Suprapubic skin (tissue), 4 donors: ENCODE measurements around the gene SPR. TPM values are rescaled to one million over a fixed set of nuclear protein-coding genes. Genes with fewer than 3 reads are reported as not detected.
A peak's percentile ranks its signal among the peaks of the same experiment; 100 is the strongest.

ENCODE experiments used
- DNase-seq, 2 donors: peaks; one replicate each; pipeline ENCODE4 v3.0.0-alpha.2; 2019; ENCODE audit warnings: low spot score in 2 of 2
- H3K27ac ChIP-seq: fragments of 200-600 bp; sonication (generic); one replicate; pipeline ENCODE4 v1.5.1; 2019
- H3K27me3 ChIP-seq: fragments of 200-600 bp; sonication (generic); one replicate; pipeline ENCODE4 v1.5.1; 2019
- H3K36me3 ChIP-seq: fragments of 200-600 bp; sonication (generic); one replicate; pipeline ENCODE4 v1.5.1; 2019
- H3K4me1 ChIP-seq: fragments of 200-600 bp; sonication (generic); one replicate; pipeline ENCODE4 v1.5.1; 2019
- H3K4me3 ChIP-seq: fragments of 200-600 bp; sonication (generic); one replicate; pipeline ENCODE4 v1.5.1; 2019; ENCODE audit warnings: mild to moderate bottlenecking
- H3K9me3 ChIP-seq: fragments of 200-600 bp; sonication (generic); one replicate; pipeline ENCODE4 v1.5.1; 2019
- CTCF ChIP-seq, 2 donors: fragments of 200-600 bp in 1 of 2; fragments of 450-650 bp in 1 of 2; sonication (generic) in 1 of 2; IDR thresholded peaks; one replicate each; pipeline ENCODE4 v1.5.1; 2016 to 2019; ENCODE audit warnings: antibody characterized with exemption in 2 of 2, mild to moderate bottlenecking in 1 of 2, moderate library complexity in 1 of 2
- EP300 ChIP-seq: sonication (generic); formaldehyde crosslinking; IDR thresholded peaks from one replicate; pipeline ENCODE4 v1.6.1; 2017; ENCODE audit warnings: antibody characterized with exemption
- POLR2A ChIP-seq, 2 donors: fragments of 450-650 bp; IDR thresholded peaks; one replicate each; pipeline ENCODE4 v1.6.1; 2017; ENCODE audit warnings: antibody characterized with exemption in 2 of 2, mild to moderate bottlenecking in 2 of 2, moderate library complexity in 2 of 2
- POLR2AphosphoS5 ChIP-seq, 3 donors: sonication (generic); formaldehyde crosslinking; IDR thresholded peaks; one replicate each; pipeline ENCODE4 v1.6.1; 2017; ENCODE audit warnings: antibody characterized with exemption in 3 of 3
- WGBS: methylation state at CpG from one replicate; pipeline ENCODE4 v1.1.5; 2018; 5-methylcytosine and 5-hydroxymethylcytosine counted together
- total RNA-seq, 4 donors: library from RNA; depleted of rRNA; stranded (reverse); fragments of >200 nt; gene quantifications; one replicate each; pipeline ENCODE4 v1.1.0, GENCODE V29; 2016

The SPR gene
- total RNA-seq, 4 donors from 2014 or later: 11.9 to 14.2 (median 14.1) TPM

GRCh38 chr2:72914589-72915319 is 27.5 kb downstream of the SPR start:
- Histone ChIP-seq H3K36me3 (no peaks in the 10 kb centered on the region), H3K4me3 (no peak overlapping the region), H3K9me3 (no peaks in the 10 kb centered on the region), H3K27me3 (peaks cover 100% of the 10 kb centered on the region), H3K27ac (no peak overlapping the region), H3K4me1 (peaks cover 46% of the 10 kb centered on the region)
- 8% methylated on average over 17 of the region's 17 CpGs for WGBS
- TF ChIP-seq POLR2AphosphoS5 (IDR thresholded peaks at IDR 0.05) (no peak), CTCF (IDR thresholded peaks at IDR 0.05) (no peak), POLR2A (IDR thresholded peaks at IDR 0.05) (no peak), EP300 (no peak)
- no peak for DNase-seq

GRCh38 chr2:72915320-72915906 is 28.2 kb downstream of the SPR start:
- H3K4me1 ChIP-seq: peaks cover 53% of the 10 kb centered on the region

GRCh38 chr2:72915907-72916742 is 28.9 kb downstream of the SPR start:
- H3K4me1 ChIP-seq: peaks cover 58% of the 10 kb centered on the region
- WGBS: 2% methylated on average over 12 of the region's 86 CpGs
- H3K36me3 ChIP-seq: no peaks in the 10 kb centered on the region
- TF ChIP-seq POLR2AphosphoS5 (IDR thresholded peaks at IDR 0.05): no peak
- TF ChIP-seq CTCF (IDR thresholded peaks at IDR 0.05): no peak
- TF ChIP-seq EP300: no peak
- no peak for TF ChIP-seq POLR2A (IDR thresholded peaks at IDR 0.05)
- H3K27me3 ChIP-seq: peaks cover 100% of the 10 kb centered on the region
- H3K27ac ChIP-seq: no peak overlapping the region
- DNase-seq: peak in 1 of 2 donors; percentile 61
- H3K9me3 ChIP-seq: no peaks in the 10 kb centered on the region
- H3K4me3 ChIP-seq: peak overlapping the region; percentile 55

More at GRCh38 chr2:72915320-72915906, 28.2 kb downstream of the SPR start:
- no peak for TF ChIP-seq CTCF (IDR thresholded peaks at IDR 0.05)
- TF ChIP-seq POLR2AphosphoS5 (IDR thresholded peaks at IDR 0.05): no peak
- TF ChIP-seq EP300: no peak
- TF ChIP-seq POLR2A (IDR thresholded peaks at IDR 0.05): no peak
- Histone ChIP-seq H3K9me3 (no peaks in the 10 kb centered on the region), H3K4me3 (peak overlapping the region; percentile 55), H3K27ac (no peak overlapping the region), H3K36me3 (no peaks in the 10 kb centered on the region), H3K27me3 (peaks cover 100% of the 10 kb centered on the region)
- 3% methylated on average over 24 of the region's 26 CpGs for WGBS
- peak in 1 of 2 donors; percentile 44 for DNase-seq

GRCh38 chr2:72916743-72917137 is 29.5 kb downstream of the SPR start:
- Histone ChIP-seq H3K27ac (no peak overlapping the region), H3K36me3 (no peaks in the 10 kb centered on the region), H3K27me3 (peaks cover 100% of the 10 kb centered on the region), H3K4me3 (peak overlapping the region; percentile 55), H3K9me3 (no peaks in the 10 kb centered on the region), H3K4me1 (peaks cover 58% of the 10 kb centered on the region)
- WGBS: 1% methylated on average over 10 of the region's 29 CpGs
- TF ChIP-seq POLR2A (IDR thresholded peaks at IDR 0.05): no peak
- TF ChIP-seq POLR2AphosphoS5 (IDR thresholded peaks at IDR 0.05): no peak
- peak in 1 of 2 donors; percentile 55 for DNase-seq

- H3K36me3 ChIP-seq: no peaks in the 10 kb centered on the region
- TF ChIP-seq EP300: no peak
- TF ChIP-seq POLR2AphosphoS5 (IDR thresholded peaks at IDR 0.05): no peak
- TF ChIP-seq CTCF (IDR thresholded peaks at IDR 0.05): no peak
- TF ChIP-seq POLR2A (IDR thresholded peaks at IDR 0.05): no peak
- WGBS: 2% methylated on average over 34 of the region's 82 CpGs
- peak in 1 of 2 donors; percentile 61 for DNase-seq
- H3K4me3 ChIP-seq: peak within 1 kb of the TSS; percentile 55
- no peaks in the 10 kb centered on the region for H3K9me3 ChIP-seq
- H3K27me3 ChIP-seq: peaks cover 100% of the 10 kb centered on the region
- peaks cover 58% of the 10 kb centered on the region for H3K4me1 ChIP-seq
- H3K27ac ChIP-seq: no peak within 1 kb of the TSS
Observed at GRCh38 chr2:72917138-72917876, 30.1 kb downstream of the SPR start, which contains the start of gene EMX1. TSS of gene EMX1 (plus strand) at chr2:72917519. CDS start at chr2:72917853, 334 bp downstream.
